ENCODE data around the gene TJP1. TPM values are rescaled to one million over a fixed set of nuclear protein-coding genes. Genes with fewer than 3 reads are reported as not detected.
A peak's percentile ranks its signal among the peaks of the same experiment; 100 is the strongest.
"Not testable (repeated sequence)": the region's sequence is repeated elsewhere in the genome, so short reads cannot be mapped to it uniquely, and the experiment has no call there.

The TJP1 gene
- total RNA-seq, 2 donors from 2014 or later = 0.30 TPM; not detected in 1

GRCh38 chr15:29675791-29676301 is 146.4 kb downstream of the TJP1 start:
- Mint-ChIP-seq H3K27ac (no peak overlapping the region), H3K9me3 (no peaks in the 10 kb centered on the region), H3K36me3 (peaks cover 0 to 5% of the 10 kb centered on the region in 2 donors)
- ATAC-seq (no peak), DNase-seq (ENCODE audit: low spot score in 2 of 2) (no peak)

GRCh38 chr15:29674661-29675533 is 147.4 kb downstream of the TJP1 start:
- no peak overlapping the region for H3K27ac Mint-ChIP-seq

GRCh38 chr15:29672923-29673809 is 149.1 kb downstream of the TJP1 start:
- ATAC-seq (no peak), DNase-seq (ENCODE audit: low spot score in 2 of 2) (no peak)
- Mint-ChIP-seq H3K36me3 (peaks cover 0 to 5% of the 10 kb centered on the region in 2 donors), H3K9me3 (no peaks in the 10 kb centered on the region), H3K27ac (no peak overlapping the region)

More at GRCh38 chr15:29674661-29675533, 147.4 kb downstream of the TJP1 start:
- no peak for ATAC-seq
- DNase-seq (ENCODE audit: low spot score in 2 of 2) = no peak
- Mint-ChIP-seq H3K9me3 (no peaks in the 10 kb centered on the region), H3K36me3 (peaks cover 0 to 5% of the 10 kb centered on the region in 2 donors)

- ATAC-seq = no peak
- H3K27ac Mint-ChIP-seq = no peak overlapping the region
- H3K36me3 Mint-ChIP-seq = peaks cover 0 to 4% of the 10 kb centered on the region in 2 donors
- DNase-seq (ENCODE audit: low spot score in 2 of 2) = no peak
- H3K9me3 Mint-ChIP-seq = no peaks in the 10 kb centered on the region
Measured at GRCh38 chr15:29672446-29672845, 149.8 kb downstream of the TJP1 start.

GRCh38 chr15:29672046-29672445 is 150.2 kb downstream of the TJP1 start:
- H3K27ac Mint-ChIP-seq; ATAC-seq; H3K36me3 Mint-ChIP-seq; DNase-seq (ENCODE audit: low spot score in 2 of 2); H3K9me3 Mint-ChIP-seq: not testable (repeated sequence)

- no peaks in the 10 kb centered on the region for H3K9me3 Mint-ChIP-seq
- ATAC-seq (no peak), DNase-seq (ENCODE audit: low spot score in 2 of 2) (no peak)
- H3K36me3 Mint-ChIP-seq = no peaks in the 10 kb centered on the region
- no peak overlapping the region for H3K27ac Mint-ChIP-seq
Measured at GRCh38 chr15:29670998-29671981, 151.0 kb downstream of the TJP1 start.

- no peak overlapping the region for H3K27ac Mint-ChIP-seq
- H3K9me3 Mint-ChIP-seq = no peaks in the 10 kb centered on the region
- DNase-seq (ENCODE audit: low spot score in 2 of 2) = no peak
- ATAC-seq = no peak
- H3K36me3 Mint-ChIP-seq = no peaks in the 10 kb centered on the region
Measured at GRCh38 chr15:29670266-29670665, 152.0 kb downstream of the TJP1 start.

- Mint-ChIP-seq H3K9me3 (no peaks in the 10 kb centered on the region), H3K27ac (no peak overlapping the region), H3K36me3 (no peaks in the 10 kb centered on the region)
- no peak for DNase-seq (ENCODE audit: low spot score in 2 of 2)
- ATAC-seq = no peak
Measured at GRCh38 chr15:29669823-29670222, 152.4 kb downstream of the TJP1 start.

- Mint-ChIP-seq H3K36me3 (no peaks in the 10 kb centered on the region), H3K27ac (no peak overlapping the region), H3K9me3 (no peaks in the 10 kb centered on the region)
- DNase-seq (ENCODE audit: low spot score in 2 of 2) = peak in 1 of 2 donors; percentile 51
- ATAC-seq = peak in 1 of 2 donors; percentile 93
Measured at GRCh38 chr15:29668120-29668602, 154.1 kb downstream of the TJP1 start.

- H3K27ac Mint-ChIP-seq = no peak overlapping the region
- DNase-seq (ENCODE audit: low spot score in 2 of 2) (no peak), ATAC-seq (no peak)
- no peaks in the 10 kb centered on the region for H3K9me3 Mint-ChIP-seq
- H3K36me3 Mint-ChIP-seq = no peaks in the 10 kb centered on the region
Measured at GRCh38 chr15:29666241-29666640, 156.0 kb downstream of the TJP1 start.

GRCh38 chr15:29665444-29666003 is 156.7 kb downstream of the TJP1 start:
- ATAC-seq (no peak), DNase-seq (ENCODE audit: low spot score in 2 of 2) (no peak)
- Mint-ChIP-seq H3K36me3 (no peaks in the 10 kb centered on the region), H3K9me3 (no peaks in the 10 kb centered on the region), H3K27ac (no peak overlapping the region)

- Mint-ChIP-seq H3K9me3 (no peaks in the 10 kb centered on the region), H3K36me3 (no peaks in the 10 kb centered on the region), H3K27ac (no peak overlapping the region)
- no peak for DNase-seq (ENCODE audit: low spot score in 2 of 2)
- ATAC-seq = no peak
Measured at GRCh38 chr15:29664406-29664805, 157.9 kb downstream of the TJP1 start.

GRCh38 chr15:29657476-29657817 is 164.8 kb downstream of the TJP1 start:
- not testable (repeated sequence) for ATAC-seq

GRCh38 chr15:29656636-29657475 is 165.4 kb downstream of the TJP1 start:
- peaks cover 0 to 6% of the 10 kb centered on the region in 2 donors for H3K36me3 Mint-ChIP-seq
- no peak overlapping the region for H3K27ac Mint-ChIP-seq
- DNase-seq (ENCODE audit: low spot score in 2 of 2) = no peak
- H3K9me3 Mint-ChIP-seq = peaks cover 7 to 10% of the 10 kb centered on the region in 2 donors
- no peak for ATAC-seq

More at GRCh38 chr15:29657476-29657817, 164.8 kb downstream of the TJP1 start:
- peaks cover 7 to 10% of the 10 kb centered on the region in 2 donors for H3K9me3 Mint-ChIP-seq
- DNase-seq (ENCODE audit: low spot score in 2 of 2); H3K27ac Mint-ChIP-seq; H3K36me3 Mint-ChIP-seq: not testable (repeated sequence)

GRCh38 chr15:29652595-29652994 is 169.7 kb downstream of the TJP1 start:
- peaks cover 7 to 10% of the 10 kb centered on the region in 2 donors for H3K9me3 Mint-ChIP-seq
- H3K36me3 Mint-ChIP-seq = peaks cover 0 to 12% of the 10 kb centered on the region in 2 donors
- DNase-seq (ENCODE audit: low spot score in 2 of 2) (no peak), ATAC-seq (no peak)
- H3K27ac Mint-ChIP-seq = no peak overlapping the region
